Stimulated activated CD4-positive, alpha-beta T cell treated with anti-CD3 and anti-CD28 coated beads, Interleukin-12 subunit alpha, Interleukin-12 subunit beta, amount 100 ng/mL, for 4 hours (primary cell): ENCODE results near the gene KY.

Source experiments
- DNase-seq: peaks from one replicate; pipeline ENCODE4 v3.0.0-alpha.2; 2020

KY gene

GRCh38 chr3:134619301-134619615 is 31.6 kb downstream of the KY start:
- no peak for DNase-seq

- no peak for DNase-seq
These were observed 32.1 kb downstream of the KY start for GRCh38 chr3:134618478-134619300.

GRCh38 chr3:134617608-134618477 is 33.0 kb downstream of the KY start:
- no peak for DNase-seq

GRCh38 chr3:134615743-134616142 is 35.1 kb downstream of the KY start:
- no peak for DNase-seq

DNA sequence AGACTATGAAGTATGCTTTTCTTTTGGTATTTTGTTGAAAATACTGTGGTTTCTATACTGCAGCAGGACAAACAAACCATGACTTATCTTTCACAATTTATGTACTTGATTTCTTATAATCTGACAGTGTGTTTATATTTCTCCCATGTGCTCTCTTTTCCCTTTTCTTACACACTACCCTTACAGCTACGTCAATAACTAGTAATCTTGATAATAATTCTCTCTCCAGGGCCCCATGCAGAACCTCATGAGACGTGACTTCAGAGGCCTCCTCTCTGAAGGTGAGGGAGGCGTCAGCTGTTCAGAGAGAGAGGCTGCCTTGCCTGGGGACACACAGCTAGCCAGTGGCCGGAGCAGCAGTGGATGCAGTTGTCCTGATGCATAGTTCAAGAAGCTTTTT is 35.9 kb downstream of the KY start:
- DNase-seq: no peak

DNA sequence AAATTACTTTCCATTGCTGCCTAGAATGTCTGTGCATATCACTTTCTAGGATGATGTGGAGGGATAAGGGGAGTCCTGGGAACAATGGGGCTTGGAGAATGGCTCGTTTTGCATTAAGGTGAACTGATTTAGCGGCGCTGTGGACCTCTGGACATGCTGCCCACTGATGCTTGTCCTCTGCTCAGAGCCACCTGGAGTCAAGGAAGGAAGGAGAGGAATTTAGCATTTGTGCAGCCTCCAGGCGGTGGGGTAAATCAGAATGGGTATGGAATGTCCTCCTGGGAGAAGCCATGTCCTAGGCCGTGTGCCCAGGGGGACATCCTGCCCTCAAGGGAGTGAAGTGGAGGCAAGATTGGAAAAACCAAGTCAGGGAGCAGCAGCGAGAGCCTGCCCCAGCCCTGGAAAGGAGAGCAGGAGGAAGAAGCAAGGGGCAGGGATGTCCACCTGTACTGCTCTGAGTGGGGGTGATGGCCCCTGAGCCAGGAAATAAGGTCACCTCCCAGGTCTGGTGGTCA is 37.8 kb downstream of the KY start:
- no peak for DNase-seq

- DNase-seq: no peak
These were observed 39.3 kb downstream of the KY start for GRCh38 chr3:134611516-134611915.

DNA sequence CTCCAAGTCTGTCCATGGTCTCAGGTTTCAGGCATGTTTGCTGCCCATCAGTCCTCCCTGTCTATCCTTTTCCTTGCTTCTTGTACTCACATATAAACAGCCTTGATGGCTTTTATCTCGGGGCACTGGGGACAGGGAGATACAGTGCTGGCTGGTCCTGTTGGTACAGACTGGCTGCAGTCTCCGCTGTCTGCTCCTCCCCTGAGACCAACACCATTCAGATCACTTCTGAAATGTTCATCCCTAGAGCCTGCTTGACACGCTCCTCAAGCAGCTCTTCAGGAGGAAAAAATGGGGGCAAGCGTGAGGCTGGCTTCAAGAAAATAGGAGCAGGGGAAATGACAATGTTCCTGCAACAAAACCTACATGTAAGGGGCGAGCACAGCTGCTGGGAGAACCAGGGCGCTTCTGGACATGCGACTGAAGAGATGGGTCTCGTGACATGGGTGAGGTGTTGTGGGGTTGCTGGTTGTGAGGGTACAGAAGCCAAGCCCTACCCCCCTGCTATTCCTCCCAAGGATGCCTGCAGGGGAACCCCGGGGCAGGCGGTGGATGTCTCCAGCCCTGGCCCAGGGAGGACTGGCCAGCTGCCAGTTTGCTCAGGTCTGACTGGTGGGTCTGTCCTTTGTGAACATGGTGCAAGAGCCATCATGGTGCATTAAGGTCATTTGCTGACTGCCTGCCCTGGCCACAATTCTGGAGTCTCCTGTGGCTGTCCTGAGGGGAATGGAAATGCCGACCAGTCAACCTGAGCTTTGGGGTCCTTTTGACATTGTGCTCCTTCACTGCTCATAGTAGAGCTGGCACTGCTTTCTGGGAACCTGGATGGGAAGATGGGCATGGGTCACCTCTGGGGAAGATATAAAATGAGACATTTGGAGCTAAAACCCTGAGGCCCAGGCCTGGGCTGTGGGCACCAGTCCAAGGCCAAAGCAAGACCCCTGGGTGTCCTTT is 40.1 kb downstream of the KY start:
- DNase-seq: no peak

- DNase-seq: no peak
These were observed 40.9 kb downstream of the KY start for GRCh38 chr3:134609821-134610431.

DNA sequence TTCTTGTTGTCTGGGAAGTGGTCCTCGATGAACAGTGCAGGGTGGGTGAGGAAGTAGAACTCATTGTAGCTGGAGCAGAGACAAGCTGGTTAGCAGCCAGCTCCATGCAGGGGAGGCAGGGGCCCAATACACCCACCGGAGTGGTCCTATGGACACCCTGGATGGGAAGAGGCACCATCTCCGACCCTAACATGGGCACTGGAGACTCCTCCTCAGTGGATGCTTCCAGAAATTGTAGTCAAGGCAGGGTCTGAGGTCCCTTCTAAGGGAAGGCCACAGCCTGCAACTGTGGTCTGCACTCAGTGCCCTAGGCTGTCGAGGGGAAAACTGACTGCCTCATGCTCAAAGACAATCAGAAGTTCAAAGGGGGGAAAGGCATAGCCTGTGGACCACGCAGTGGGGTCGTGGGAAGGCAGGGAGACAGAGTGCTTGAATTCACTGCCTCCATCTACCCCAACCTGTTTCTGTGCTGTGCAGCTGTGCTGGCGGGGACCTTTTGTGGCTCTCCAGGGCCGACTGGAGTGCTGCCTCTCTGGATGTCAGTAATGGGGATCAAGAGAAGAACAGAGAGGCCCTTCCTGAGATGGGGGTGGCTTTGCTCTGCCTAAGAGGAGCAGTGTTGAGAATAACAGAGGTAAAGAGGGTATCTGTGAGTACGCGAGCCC is 41.9 kb downstream of the KY start:
- no peak for DNase-seq

- DNase-seq: no peak
These were observed 42.6 kb downstream of the KY start for GRCh38 chr3:134608023-134608770.

GRCh38 chr3:134607054-134608022 is 43.5 kb downstream of the KY start:
- DNase-seq: no peak

DNA sequence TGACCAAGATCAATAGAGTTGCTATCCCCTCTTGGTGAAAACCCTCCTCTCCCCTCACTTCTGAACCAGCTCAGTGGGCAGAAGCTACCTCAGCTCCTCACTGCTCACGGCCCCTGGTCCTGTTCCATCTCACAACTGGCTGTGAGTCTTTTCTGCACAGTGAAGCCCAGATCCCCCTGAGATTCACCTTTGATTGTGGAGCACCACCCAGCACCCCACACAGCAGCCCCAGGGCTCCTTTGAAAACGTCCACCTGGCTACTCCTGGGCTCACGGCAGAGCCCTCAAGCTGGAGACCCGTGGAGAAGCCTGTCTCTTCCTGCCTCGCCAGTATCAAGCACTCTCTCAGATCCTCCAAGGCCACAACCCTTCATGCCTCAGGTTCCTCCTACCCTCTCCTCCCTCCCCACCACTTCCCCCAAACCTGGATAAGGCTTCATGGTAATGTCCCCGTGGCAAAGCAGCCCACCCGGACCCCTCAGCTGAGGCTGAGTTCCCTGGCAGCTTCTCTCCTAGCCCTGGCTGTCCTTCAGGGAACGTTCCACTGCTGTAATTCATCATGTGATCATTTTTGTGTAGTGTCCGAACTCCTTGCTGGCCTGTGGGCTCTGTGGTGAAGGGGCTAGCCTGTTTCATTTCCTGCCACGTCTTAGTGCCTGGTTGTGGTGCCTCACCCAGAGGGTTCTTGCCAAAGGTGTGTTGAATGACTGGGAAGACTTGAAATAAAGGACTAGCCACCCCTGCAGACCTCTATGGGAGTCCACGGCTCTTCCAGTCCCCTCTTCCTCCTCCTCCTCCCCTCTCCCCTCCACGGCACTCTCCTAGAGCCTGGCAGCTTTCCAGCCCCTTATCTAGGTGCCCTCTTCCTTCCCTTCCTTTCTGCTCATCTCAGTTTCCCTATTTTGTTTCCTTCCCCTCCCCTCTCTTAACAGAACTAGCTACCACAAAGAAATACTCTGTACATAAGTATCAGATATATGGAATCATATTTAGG is 44.5 kb downstream of the KY start:
- no peak for DNase-seq

GRCh38 chr3:134605556-134605955 is 45.3 kb downstream of the KY start:
- DNase-seq: no peak

GRCh38 chr3:134603956-134604355 is 46.9 kb downstream of the KY start:
- DNase-seq: no peak

GRCh38 chr3:134603480-134603879 is 47.3 kb downstream of the KY start:
- DNase-seq: no peak

- DNase-seq: no peak
These were observed 48.4 kb downstream of the KY start for GRCh38 chr3:134602440-134602814.
